A673 (cell line): ENCODE measurements around the gene NEU4. TPM values are rescaled to one million over a fixed set of nuclear protein-coding genes. Genes with fewer than 3 reads are reported as not detected.

Experiments used
- BruUV-seq: library from RNA; stranded (reverse); fragments of 400-500 nt; replicated peaks from 2 replicates; lab custom pipeline; 2021; lab: Mats Ljungman, UMichigan
- CTCF ChIA-PET: fragments of 300-600 bp; sonication (Branson Sonifier 250); formaldehyde crosslinking; loops from one replicate; lab custom pipeline; 2022; ENCODE audit warnings: antibody characterized with exemption; lab: Charles Lee
- POLR2A ChIA-PET: fragments of 300-600 bp; sonication (Branson Sonifier 250); formaldehyde crosslinking; loops from one replicate; lab custom pipeline; 2022; ENCODE audit warnings: antibody characterized with exemption; ENCODE audit not compliant: low non-redundant PET; lab: Charles Lee
- DNase-seq: peaks from one replicate; pipeline ENCODE4 v3.0.0-alpha.2; 2015; ENCODE audit warnings: low spot score
- H3K27ac ChIP-seq: fragments of 200-600 bp; sonication (generic); 2 replicates; pipeline ENCODE4 v1.5.1; 2016; ENCODE audit warnings: mixed run types, low read depth, mild to moderate bottlenecking, mixed read lengths, antibody characterized with exemption, low read length; ENCODE audit not compliant: poor library complexity, severe bottlenecking
- H3K27me3 ChIP-seq: fragments of 200-600 bp; sonication (generic); replicated peaks from 2 replicates; pipeline ENCODE4 v1.6.1; 2017; ENCODE audit warnings: mixed run types, low read depth, mild to moderate bottlenecking, mixed read lengths, antibody characterized with exemption, low read length; ENCODE audit not compliant: insufficient read depth, poor library complexity
- H3K36me3 ChIP-seq: fragments of 200-600 bp; sonication (generic); 2 replicates; pipeline ENCODE4 v1.6.1; 2016; ENCODE audit warnings: mixed run types, mild to moderate bottlenecking, mixed read lengths, antibody characterized with exemption, low read length; ENCODE audit not compliant: insufficient read depth, poor library complexity, severe bottlenecking
- H3K4me1 ChIP-seq: fragments of 200-600 bp; sonication (generic); 2 replicates; pipeline ENCODE4 v1.6.1; 2017; ENCODE audit warnings: mixed run types, mild to moderate bottlenecking, mixed read lengths, antibody characterized with exemption, low read length; ENCODE audit not compliant: insufficient read depth, poor library complexity, severe bottlenecking
- H3K4me3 ChIP-seq: fragments of 200-600 bp; sonication (generic); 2 replicates; pipeline ENCODE4 v1.5.1; 2016; ENCODE audit warnings: low read depth, mixed run types, mild to moderate bottlenecking, mixed read lengths, low read length; ENCODE audit not compliant: poor library complexity, severe bottlenecking
- H3K9me3 ChIP-seq: fragments of 200-600 bp; sonication (generic); 2 replicates; pipeline ENCODE4 v1.6.1; 2016; ENCODE audit warnings: mixed run types, low read depth, mild to moderate bottlenecking, mixed read lengths, antibody characterized with exemption, low read length; ENCODE audit not compliant: poor library complexity, severe bottlenecking
- EZH2 ChIP-seq: fragments of 200-600 bp; sonication (generic); IDR thresholded peaks from 2 replicates; pipeline ENCODE4 v1.6.1; 2017; ENCODE audit warnings: borderline replicate concordance, low read depth, mild to moderate bottlenecking, mixed read lengths, antibody characterized with exemption, low read length; ENCODE audit not compliant: poor library complexity, severe bottlenecking
- intact Hi-C: fragments of 100-400 bp; cut with micrococcal nuclease; formaldehyde crosslinking; loops from one replicate; pipeline ENCODE4 v1.10.0; 2022; ENCODE audit not compliant: unreplicated experiment
- total RNA-seq: library from RNA; stranded (reverse); gene quantifications from 2 replicates; pipeline ENCODE4 v1.2.3, GENCODE V29; 2021
- TF ChIP-seq, protein P1 (sequence below): fragments of 300-800, 200-600 bp; sonication (generic); conservative IDR thresholded peaks from 2 replicates; pipeline ENCODE4 v1.5.1; 2017; ENCODE audit warnings: low read depth, mild to moderate bottlenecking, antibody characterized with exemption, low read length, moderate library complexity, mixed read lengths

Gene NEU4
- total RNA-seq, 1 experiment from 2014 or later = 48.4 TPM

DNA sequence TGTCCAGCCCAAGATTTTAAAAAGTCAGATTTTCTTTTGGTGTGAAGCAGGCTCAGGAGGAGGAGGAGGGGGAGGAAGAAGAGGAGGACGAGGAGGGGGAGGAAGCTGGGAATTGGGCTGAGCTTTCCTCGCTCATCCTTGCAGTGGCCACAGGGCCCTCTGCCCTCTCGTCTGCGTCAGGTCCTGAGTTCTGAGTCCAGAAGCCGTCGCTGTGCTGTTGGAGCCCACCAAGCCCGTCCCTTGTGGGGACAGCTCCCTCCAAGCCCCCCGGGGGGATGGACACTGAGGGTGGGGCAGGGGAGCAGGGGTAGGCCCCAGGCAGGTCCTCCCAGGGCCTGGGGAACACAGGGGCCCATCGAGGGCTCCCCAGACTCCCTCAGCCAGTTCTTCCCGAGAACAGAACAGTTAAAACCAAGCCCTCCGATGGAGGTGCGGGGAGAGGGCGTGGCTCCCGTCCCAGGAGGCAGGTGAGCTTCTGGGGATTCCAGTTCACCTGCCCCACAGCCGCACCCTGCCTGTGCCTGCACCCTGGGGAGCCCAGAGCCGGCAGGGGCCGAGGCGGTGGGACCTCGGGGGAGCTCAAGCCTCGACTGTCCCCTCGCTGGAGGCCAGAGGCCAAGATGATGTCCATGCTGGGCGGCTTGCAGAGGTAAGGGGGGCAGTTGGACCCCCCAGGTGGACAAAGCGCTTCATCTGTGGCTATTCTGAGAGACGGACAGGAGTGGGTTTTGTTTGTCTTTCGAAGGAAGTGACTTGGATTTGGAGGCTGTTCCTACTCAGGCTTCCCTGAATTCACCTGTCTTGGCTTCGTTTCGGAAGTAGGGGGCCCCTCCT is 32.4 kb upstream of the NEU4 start, which contains the start of gene GAL3ST2:
Gene GAL3ST2, plus strand, starts transcription at position 487 of the 834 bp plus-strand sequence. Its CDS starts 134 bp downstream, at position 621.
- H3K9me3 ChIP-seq = peaks cover under 1% of the 10 kb centered on the region
- H3K4me3 ChIP-seq = no peak within 1 kb of the TSS
- POLR2A ChIA-PET = interaction anchor here (0.5 kb wide), 1 partner anchor 480 kb away, joined by 4 read pairs; no protein-coding TSS in a partner anchor
- CTCF ChIA-PET = no interaction called here
- H3K27ac ChIP-seq = peak within 1 kb of the TSS; percentile 90
- H3K36me3 ChIP-seq = no peaks in the 10 kb centered on the region
- peaks cover 45% of the 10 kb centered on the region for H3K4me1 ChIP-seq
- no peaks in the 10 kb centered on the region for H3K27me3 ChIP-seq
- BruUV-seq = no TSS peak
- intact Hi-C loops = no loop called here
- TF ChIP-seq EZH2 = no peak
- TF ChIP-seq, protein P1, sequence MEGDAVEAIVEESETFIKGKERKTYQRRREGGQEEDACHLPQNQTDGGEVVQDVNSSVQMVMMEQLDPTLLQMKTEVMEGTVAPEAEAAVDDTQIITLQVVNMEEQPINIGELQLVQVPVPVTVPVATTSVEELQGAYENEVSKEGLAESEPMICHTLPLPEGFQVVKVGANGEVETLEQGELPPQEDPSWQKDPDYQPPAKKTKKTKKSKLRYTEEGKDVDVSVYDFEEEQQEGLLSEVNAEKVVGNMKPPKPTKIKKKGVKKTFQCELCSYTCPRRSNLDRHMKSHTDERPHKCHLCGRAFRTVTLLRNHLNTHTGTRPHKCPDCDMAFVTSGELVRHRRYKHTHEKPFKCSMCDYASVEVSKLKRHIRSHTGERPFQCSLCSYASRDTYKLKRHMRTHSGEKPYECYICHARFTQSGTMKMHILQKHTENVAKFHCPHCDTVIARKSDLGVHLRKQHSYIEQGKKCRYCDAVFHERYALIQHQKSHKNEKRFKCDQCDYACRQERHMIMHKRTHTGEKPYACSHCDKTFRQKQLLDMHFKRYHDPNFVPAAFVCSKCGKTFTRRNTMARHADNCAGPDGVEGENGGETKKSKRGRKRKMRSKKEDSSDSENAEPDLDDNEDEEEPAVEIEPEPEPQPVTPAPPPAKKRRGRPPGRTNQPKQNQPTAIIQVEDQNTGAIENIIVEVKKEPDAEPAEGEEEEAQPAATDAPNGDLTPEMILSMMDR = no peak
- DNase-seq = no peak

DNA sequence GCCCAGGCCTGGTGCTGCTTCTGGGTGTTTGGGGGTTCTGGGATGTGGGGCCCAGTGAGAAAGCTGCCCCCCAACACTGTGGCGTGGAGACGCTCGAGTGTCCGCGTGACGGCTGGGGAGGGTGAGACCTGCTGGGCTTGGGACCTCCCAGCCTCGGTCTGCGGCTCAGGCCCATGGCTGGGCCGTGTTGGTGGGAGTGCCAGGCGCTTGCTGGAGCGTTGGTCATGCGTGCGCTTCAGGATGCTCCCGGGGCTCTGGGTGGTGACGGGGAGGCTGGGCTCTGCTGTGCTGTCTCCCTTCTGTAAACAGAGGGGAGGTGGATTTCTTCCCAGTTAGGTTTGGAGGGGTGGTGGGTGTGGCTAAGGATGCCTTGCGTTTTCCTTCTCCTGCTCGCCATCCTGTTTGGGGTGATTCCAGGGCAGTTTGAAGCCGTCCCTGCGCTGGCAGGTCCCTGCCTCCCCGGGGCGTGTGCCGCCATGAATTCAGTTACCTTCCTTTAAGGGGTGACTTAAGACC is 31.8 kb upstream of the NEU4 start:
- ChIA-PET CTCF (no interaction called here), POLR2A (interaction anchor here (0.5 kb wide), 1 partner anchor 481 kb away, joined by 4 read pairs; no protein-coding TSS in a partner anchor)
- Histone ChIP-seq H3K9me3 (peaks cover 5% of the 10 kb centered on the region), H3K27me3 (no peaks in the 10 kb centered on the region), H3K36me3 (no peaks in the 10 kb centered on the region), H3K4me1 (peaks cover 38% of the 10 kb centered on the region), H3K27ac (peak overlapping the region; percentile 47), H3K4me3 (no peak overlapping the region)
- intact Hi-C loops = no loop called here
- TF ChIP-seq, protein P1 = no peak
- TF ChIP-seq EZH2 = no peak
- no peak for DNase-seq
- BruUV-seq = no TSS peak

DNA sequence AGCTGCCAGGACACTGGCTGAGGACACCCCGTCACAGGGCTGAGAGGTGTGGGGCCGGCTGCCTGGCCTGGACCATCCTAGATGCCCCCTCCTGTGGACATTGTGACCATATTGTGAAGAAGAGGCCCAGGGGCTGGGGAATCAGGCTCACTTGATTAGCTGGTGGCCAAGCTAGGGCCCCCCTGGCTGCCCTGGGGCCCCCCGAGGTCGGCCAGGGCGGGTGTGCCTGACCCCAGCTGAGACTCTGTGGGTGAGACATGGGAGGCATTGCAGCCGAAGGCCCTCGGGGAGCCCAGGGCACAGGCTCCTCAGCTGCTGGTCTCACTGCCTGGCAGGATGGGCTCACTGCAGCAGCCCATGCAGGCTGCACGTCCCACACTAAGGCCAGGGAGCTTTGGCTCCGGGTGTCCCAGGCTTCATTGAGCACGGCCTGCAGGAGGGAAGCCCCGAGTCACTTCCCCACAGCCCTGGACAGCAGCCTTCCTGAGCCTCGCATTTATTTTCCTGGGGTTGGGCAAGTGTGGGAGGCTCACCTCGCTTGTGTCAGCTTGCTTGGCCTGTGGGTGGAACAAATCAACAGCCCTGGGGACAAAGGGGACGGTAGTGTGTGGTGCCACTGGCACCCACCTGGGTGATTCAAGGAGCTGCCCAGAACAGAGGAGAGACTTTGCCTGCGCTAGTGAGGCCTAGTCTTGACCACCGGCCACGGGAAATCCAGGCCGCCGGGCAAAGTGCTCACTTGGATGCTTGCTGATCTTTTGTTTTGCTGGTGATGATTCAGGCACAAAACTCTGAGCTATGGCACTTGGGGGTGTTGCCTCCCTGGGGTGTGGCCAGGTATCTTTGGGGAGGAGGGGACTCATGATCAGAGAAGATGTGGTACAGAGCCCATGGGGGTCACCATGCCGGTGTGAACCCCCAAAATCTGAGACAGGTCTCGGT is 31.0 kb upstream of the NEU4 start:
- Histone ChIP-seq H3K4me3 (no peak overlapping the region), H3K27me3 (no peaks in the 10 kb centered on the region), H3K27ac (no peak overlapping the region), H3K9me3 (peaks cover 12% of the 10 kb centered on the region), H3K36me3 (no peaks in the 10 kb centered on the region), H3K4me1 (peaks cover 31% of the 10 kb centered on the region)
- ChIA-PET CTCF (no interaction called here), POLR2A (no interaction called here)
- no peak for DNase-seq
- BruUV-seq = no TSS peak
- TF ChIP-seq EZH2 = no peak
- TF ChIP-seq, protein P1 = no peak
- intact Hi-C loops = no loop called here
